Upper lobe of left lung (tissue), 4 donors: Measurements from ENCODE around the gene ANKRD34A.

Experiments
- EP300 ChIP-seq, 4 donors: sonication (generic); formaldehyde crosslinking; IDR thresholded peaks; one replicate each; pipeline ENCODE4 v1.5.1; 2017; ENCODE audit warnings: antibody characterized with exemption in 4 of 4, control low read depth in 2 of 4
- POLR2A ChIP-seq, 4 donors: fragments of 450-650 bp; IDR thresholded peaks; one replicate each; pipeline ENCODE4 v1.5.1; 2016 to 2017; ENCODE audit warnings: antibody characterized with exemption in 4 of 4, mild to moderate bottlenecking in 2 of 4
- POLR2AphosphoS5 ChIP-seq, 2 donors: sonication (generic); formaldehyde crosslinking; IDR thresholded peaks; one replicate each; pipeline ENCODE4 v1.5.1; 2017; ENCODE audit warnings: antibody characterized with exemption in 2 of 2
- TF ChIP-seq, protein P1 (sequence below), 6 experiments: fragments of 450-650 bp in 4 of 6; fragments of 200-600 bp in 2 of 6; sonication (generic) in 2 of 6; IDR thresholded peaks; one replicate each; pipeline ENCODE4 v1.5.1; 2016 to 2019; ENCODE audit warnings: antibody characterized with exemption in 6 of 6

DNA sequence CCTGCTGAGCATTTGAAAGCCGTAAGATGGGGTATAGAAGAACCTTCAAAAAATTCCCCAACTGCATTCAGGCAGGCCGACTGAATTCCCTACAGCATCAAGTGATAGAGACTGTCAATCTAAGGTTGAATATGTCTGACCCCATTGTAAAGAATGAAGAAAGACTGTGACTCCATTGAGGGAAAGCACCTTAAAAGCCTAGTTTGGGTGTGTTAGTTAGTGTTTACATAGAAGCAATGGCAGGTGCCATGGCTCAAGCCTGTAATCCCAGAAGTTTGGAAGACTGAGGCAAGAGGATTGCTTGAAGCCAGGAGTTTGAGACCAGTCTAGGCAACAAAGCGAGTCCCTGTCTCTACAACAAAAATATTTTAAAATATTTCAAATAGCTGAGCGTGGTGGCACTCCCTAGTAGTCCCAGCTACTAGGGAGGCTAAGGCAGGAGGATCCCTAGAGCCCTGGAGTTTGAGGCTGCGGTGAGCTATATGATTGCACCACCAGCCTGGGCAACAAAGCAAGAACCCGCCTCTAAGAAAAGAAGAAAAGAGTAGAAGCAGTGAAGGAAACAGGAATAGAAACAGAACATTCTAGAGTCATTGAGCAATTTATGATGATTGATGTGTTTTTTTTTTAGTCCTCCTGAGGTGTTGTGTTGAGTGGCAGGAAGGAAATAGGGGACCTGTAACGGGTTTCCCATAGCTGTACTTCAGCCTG, 15.5 kb upstream of the ANKRD34A start:
- TF ChIP-seq, protein P1, sequence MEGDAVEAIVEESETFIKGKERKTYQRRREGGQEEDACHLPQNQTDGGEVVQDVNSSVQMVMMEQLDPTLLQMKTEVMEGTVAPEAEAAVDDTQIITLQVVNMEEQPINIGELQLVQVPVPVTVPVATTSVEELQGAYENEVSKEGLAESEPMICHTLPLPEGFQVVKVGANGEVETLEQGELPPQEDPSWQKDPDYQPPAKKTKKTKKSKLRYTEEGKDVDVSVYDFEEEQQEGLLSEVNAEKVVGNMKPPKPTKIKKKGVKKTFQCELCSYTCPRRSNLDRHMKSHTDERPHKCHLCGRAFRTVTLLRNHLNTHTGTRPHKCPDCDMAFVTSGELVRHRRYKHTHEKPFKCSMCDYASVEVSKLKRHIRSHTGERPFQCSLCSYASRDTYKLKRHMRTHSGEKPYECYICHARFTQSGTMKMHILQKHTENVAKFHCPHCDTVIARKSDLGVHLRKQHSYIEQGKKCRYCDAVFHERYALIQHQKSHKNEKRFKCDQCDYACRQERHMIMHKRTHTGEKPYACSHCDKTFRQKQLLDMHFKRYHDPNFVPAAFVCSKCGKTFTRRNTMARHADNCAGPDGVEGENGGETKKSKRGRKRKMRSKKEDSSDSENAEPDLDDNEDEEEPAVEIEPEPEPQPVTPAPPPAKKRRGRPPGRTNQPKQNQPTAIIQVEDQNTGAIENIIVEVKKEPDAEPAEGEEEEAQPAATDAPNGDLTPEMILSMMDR (IDR thresholded peaks at IDR 0.05), result no peak
- TF ChIP-seq POLR2A (IDR thresholded peaks at IDR 0.05), result peak in 1 of 4 donors; percentile 41
- peak in 2 of 4 donors; percentile 70 to 84 for TF ChIP-seq EP300 (IDR thresholded peaks at IDR 0.05)
- peak; percentile 23 to 38 for TF ChIP-seq POLR2AphosphoS5 (IDR thresholded peaks at IDR 0.05)
